DOHH2 (cell line): ENCODE data around the gene NME1.

Source experiments
- H3F3A ChIP-seq: fragments of 200-600 bp; sonication (generic), shearing (Covaris generic); 2 replicates; pipeline ENCODE4 v1.6.0; 2016; ENCODE audit warnings: antibody characterized with exemption, mild to moderate bottlenecking; ENCODE audit not compliant: control insufficient read depth, insufficient read depth
- H3K27ac ChIP-seq: fragments of 200-600 bp; sonication (generic); 2 replicates; pipeline ENCODE4 v1.5.1; 2014; ENCODE audit warnings: low read depth, mild to moderate bottlenecking, low read length, moderate library complexity
- H3K27me3 ChIP-seq: fragments of 200-600 bp; sonication (generic); 2 replicates; pipeline ENCODE4 v1.6.1; 2014; ENCODE audit warnings: mild to moderate bottlenecking, low read length, mixed read lengths; ENCODE audit not compliant: control insufficient read depth
- H3K36me3 ChIP-seq: fragments of 200-600 bp; sonication (generic); 2 replicates; pipeline ENCODE4 v1.6.1; 2014; ENCODE audit warnings: mild to moderate bottlenecking, low read length, moderate library complexity, mixed read lengths; ENCODE audit not compliant: control insufficient read depth
- H3K4me1 ChIP-seq: fragments of 200-600 bp; sonication (generic); 2 replicates; pipeline ENCODE4 v1.6.1; 2014; ENCODE audit warnings: mild to moderate bottlenecking, low read length, mixed read lengths; ENCODE audit not compliant: control insufficient read depth
- H3K4me2 ChIP-seq: fragments of 200-600 bp; sonication (generic); 2 replicates; pipeline ENCODE4 v1.6.0; 2014; ENCODE audit warnings: mild to moderate bottlenecking, low read length, moderate library complexity
- H3K4me3 ChIP-seq: fragments of 200-600 bp; sonication (generic); 2 replicates; pipeline ENCODE4 v1.5.1; 2014; ENCODE audit warnings: mild to moderate bottlenecking, low read length, mixed read lengths
- H3K79me2 ChIP-seq: fragments of 200-600 bp; sonication (generic); 2 replicates; pipeline ENCODE4 v1.6.1; 2014; ENCODE audit warnings: mild to moderate bottlenecking, low read length, mixed read lengths; ENCODE audit not compliant: control insufficient read depth
- H3K9me2 ChIP-seq: fragments of 200-600 bp; sonication (generic); replicated peaks from 2 replicates; pipeline ENCODE4 v1.6.1; 2014; ENCODE audit warnings: mild to moderate bottlenecking, low read length, mixed read lengths; ENCODE audit not compliant: control insufficient read depth
- H3K9me3 ChIP-seq: fragments of 200-600 bp; sonication (generic); 2 replicates; pipeline ENCODE4 v1.6.1; 2014; ENCODE audit warnings: antibody characterized with exemption, low read length, mixed read lengths; ENCODE audit not compliant: control insufficient read depth, insufficient read depth
- H4K20me1 ChIP-seq: fragments of 200-600 bp; sonication (generic); 2 replicates; pipeline ENCODE4 v1.6.0; 2014; ENCODE audit warnings: low read depth, mild to moderate bottlenecking, antibody characterized with exemption, low read length, moderate library complexity; ENCODE audit not compliant: control insufficient read depth, insufficient read depth
- EZH2phosphoT487 ChIP-seq: fragments of 200-600 bp; sonication (generic); IDR thresholded peaks from 2 replicates; pipeline ENCODE4 v1.6.1; 2017; ENCODE audit warnings: borderline replicate concordance, mild to moderate bottlenecking, antibody characterized with exemption, low read length, moderate library complexity, mixed read lengths
- TF ChIP-seq, protein P1 (sequence below): fragments of 200-600 bp; sonication (generic); IDR thresholded peaks from one replicate; pipeline ENCODE4 v1.5.1; 2014; ENCODE audit warnings: antibody characterized with exemption, mild to moderate bottlenecking, low read depth, low read length; ENCODE audit not compliant: poor library complexity, severe bottlenecking

NME1 gene

DNA sequence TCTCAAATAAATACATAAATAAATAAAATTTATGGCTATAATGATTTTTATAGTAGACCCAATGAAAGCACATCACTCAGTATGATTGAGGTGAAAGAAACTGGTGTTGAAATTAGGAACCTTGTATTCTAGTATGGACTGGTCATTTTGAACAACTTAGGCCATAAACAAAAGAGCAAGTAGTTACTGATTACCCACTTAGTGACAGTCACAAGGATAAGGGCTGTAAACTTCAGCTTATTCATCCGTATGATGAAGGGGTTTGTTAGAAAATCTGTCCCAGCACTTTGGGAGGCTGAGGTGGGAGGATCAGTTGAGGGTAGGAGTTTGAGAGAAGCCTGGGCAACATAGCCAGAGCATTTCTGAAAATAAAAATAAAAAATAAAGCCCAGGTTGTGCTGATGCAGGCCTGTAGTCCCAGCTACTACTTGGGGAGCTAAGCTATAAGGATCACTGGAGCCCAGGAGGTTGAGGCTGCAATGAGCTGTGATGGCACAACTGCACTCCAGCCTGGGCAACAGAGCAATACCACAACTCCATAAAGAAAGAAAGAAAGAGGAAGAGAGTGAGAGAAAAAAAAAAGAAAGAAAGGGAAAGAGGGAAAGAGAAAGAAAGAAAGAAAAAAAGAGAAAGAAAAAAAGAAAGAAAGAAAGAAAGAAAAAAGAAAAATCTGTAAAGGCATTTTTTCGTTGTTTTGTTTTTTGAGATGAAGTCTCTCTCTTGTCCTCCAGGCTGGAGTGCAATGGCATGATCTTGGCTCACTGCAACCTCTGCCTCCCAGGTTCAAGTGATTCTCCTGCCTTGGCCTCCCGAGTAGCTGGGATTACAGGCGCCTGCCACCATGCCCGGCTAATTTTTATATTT lies 28.5 kb upstream of the NME1 start:
- no peaks in the 10 kb centered on the region for H3K36me3 ChIP-seq
- no peak overlapping the region for H3K4me2 ChIP-seq
- no peak overlapping the region for H3K4me3 ChIP-seq
- no peaks in the 10 kb centered on the region for H3K9me2 ChIP-seq
- no peak for TF ChIP-seq EZH2phosphoT487
- TF ChIP-seq, protein P1, sequence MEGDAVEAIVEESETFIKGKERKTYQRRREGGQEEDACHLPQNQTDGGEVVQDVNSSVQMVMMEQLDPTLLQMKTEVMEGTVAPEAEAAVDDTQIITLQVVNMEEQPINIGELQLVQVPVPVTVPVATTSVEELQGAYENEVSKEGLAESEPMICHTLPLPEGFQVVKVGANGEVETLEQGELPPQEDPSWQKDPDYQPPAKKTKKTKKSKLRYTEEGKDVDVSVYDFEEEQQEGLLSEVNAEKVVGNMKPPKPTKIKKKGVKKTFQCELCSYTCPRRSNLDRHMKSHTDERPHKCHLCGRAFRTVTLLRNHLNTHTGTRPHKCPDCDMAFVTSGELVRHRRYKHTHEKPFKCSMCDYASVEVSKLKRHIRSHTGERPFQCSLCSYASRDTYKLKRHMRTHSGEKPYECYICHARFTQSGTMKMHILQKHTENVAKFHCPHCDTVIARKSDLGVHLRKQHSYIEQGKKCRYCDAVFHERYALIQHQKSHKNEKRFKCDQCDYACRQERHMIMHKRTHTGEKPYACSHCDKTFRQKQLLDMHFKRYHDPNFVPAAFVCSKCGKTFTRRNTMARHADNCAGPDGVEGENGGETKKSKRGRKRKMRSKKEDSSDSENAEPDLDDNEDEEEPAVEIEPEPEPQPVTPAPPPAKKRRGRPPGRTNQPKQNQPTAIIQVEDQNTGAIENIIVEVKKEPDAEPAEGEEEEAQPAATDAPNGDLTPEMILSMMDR: no peak
- no peaks in the 10 kb centered on the region for H3K9me3 ChIP-seq
- peaks cover 14% of the 10 kb centered on the region for H3K79me2 ChIP-seq
- H3K27me3 ChIP-seq: no peaks in the 10 kb centered on the region
- no peaks in the 10 kb centered on the region for H4K20me1 ChIP-seq
- H3K4me1 ChIP-seq: peaks cover 15% of the 10 kb centered on the region
- H3K27ac ChIP-seq: no peak overlapping the region
- 0 out of 2 replicates have a peak, but pooled peaks cover 2% of the 10 kb centered on the region for H3F3A ChIP-seq

DNA sequence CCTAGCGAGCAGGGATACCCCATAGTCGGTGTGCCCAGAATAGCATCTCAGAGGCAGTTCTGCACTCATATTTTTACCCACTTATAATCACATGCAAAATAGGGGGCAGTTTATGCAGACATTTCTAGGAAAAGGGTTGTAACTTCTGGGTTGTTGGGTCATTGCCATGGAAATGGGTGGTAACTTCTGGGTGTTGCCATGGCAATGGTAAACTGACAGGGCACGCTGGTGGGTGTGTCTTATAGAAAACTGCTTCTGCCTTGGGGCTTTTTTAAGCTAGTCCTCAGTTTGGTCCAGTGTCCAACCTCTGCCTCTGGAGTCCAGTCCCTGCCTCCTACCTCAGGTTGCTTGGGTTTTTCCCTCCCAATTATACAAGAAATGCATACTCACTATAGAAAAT lies 25.3 kb upstream of the NME1 start:
- no peaks in the 10 kb centered on the region for H3K9me3 ChIP-seq
- H3F3A ChIP-seq: 0 out of 2 replicates have a peak, but pooled peaks cover 2% of the 10 kb centered on the region
- H3K4me2 ChIP-seq: no peak overlapping the region
- no peaks in the 10 kb centered on the region for H4K20me1 ChIP-seq
- no peaks in the 10 kb centered on the region for H3K9me2 ChIP-seq
- peaks cover 2% of the 10 kb centered on the region; the same call in 1 of the 2 replicates for H3K27me3 ChIP-seq
- H3K27ac ChIP-seq: no peak overlapping the region
- no peaks in the 10 kb centered on the region for H3K79me2 ChIP-seq
- peaks cover 3% of the 10 kb centered on the region; the same call in 1 of the 2 replicates for H3K4me1 ChIP-seq
- H3K4me3 ChIP-seq: no peak overlapping the region
- H3K36me3 ChIP-seq: no peaks in the 10 kb centered on the region
- TF ChIP-seq EZH2phosphoT487: no peak
- TF ChIP-seq, protein P1: no peak

GRCh38 chr17:51132964-51133319 lies 20.4 kb upstream of the NME1 start:
- H3K27ac ChIP-seq: no peak overlapping the region
- no peak overlapping the region for H3K4me2 ChIP-seq
- no peaks in the 10 kb centered on the region for H4K20me1 ChIP-seq
- no peaks in the 10 kb centered on the region for H3F3A ChIP-seq
- H3K9me2 ChIP-seq: no peaks in the 10 kb centered on the region
- H3K27me3 ChIP-seq: peaks cover 3% of the 10 kb centered on the region; the same call in 1 of the 2 replicates
- H3K9me3 ChIP-seq: no peaks in the 10 kb centered on the region
- TF ChIP-seq, protein P1: no peak
- TF ChIP-seq EZH2phosphoT487: no peak
- H3K36me3 ChIP-seq: no peaks in the 10 kb centered on the region
- H3K4me3 ChIP-seq: no peak overlapping the region
- peaks cover 1% of the 10 kb centered on the region; the same call in 1 of the 2 replicates for H3K4me1 ChIP-seq
- no peaks in the 10 kb centered on the region for H3K79me2 ChIP-seq
